Cardiac muscle cell (in vitro differentiated cells and primary cell): ENCODE measurements around the gene KCNMB1. TPM values are rescaled to one million over a fixed set of nuclear protein-coding genes. Genes with fewer than 3 reads are reported as not detected.

Experiments used
- DNase-seq, 2 donors: peaks; one replicate each; pipeline versions ENCODE4 v3.0.0 to v3.0.0-alpha.2; 2010 to 2017; ENCODE audit warnings: low read depth in 1 of 2, low spot score in 1 of 2
- H3K27ac ChIP-seq: fragments of 200-600 bp; sonication (generic); 2 replicates; pipeline ENCODE4 v1.5.1; 2016
- H3K27me3 ChIP-seq: fragments of 200-600 bp; sonication (generic); 2 replicates; pipeline ENCODE4 v1.6.0; 2016; ENCODE audit warnings: control low read depth
- H3K36me3 ChIP-seq: fragments of 200-600 bp; sonication (generic); 2 replicates; pipeline ENCODE4 v1.5.1; 2016; ENCODE audit warnings: control low read depth
- H3K4me1 ChIP-seq: fragments of 200-600 bp; sonication (generic); 2 replicates; pipeline ENCODE4 v1.8.1; 2017; ENCODE audit warnings: low read depth, mild to moderate bottlenecking, mixed run types
- H3K4me3 ChIP-seq: fragments of 200-600 bp; sonication (generic); 2 replicates; pipeline ENCODE4 v1.5.1; 2016; ENCODE audit warnings: mild to moderate bottlenecking
- H3K9me3 ChIP-seq: fragments of 200-600 bp; sonication (generic); 2 replicates; pipeline ENCODE4 v1.5.1; 2017; ENCODE audit warnings: low read depth, mild to moderate bottlenecking, control low read depth
- polyA plus RNA-seq: library from polyadenylated mRNA; unstranded; fragments of >200 nt; fragmentation: Nextera tagmentation; extraction: Ambion mirVana; gene quantifications from 2 replicates; pipeline ENCODE4 v1.2.1, GENCODE V29; 2016
- total RNA-seq: library from RNA; depleted of rRNA; stranded (reverse); fragments of >200 nt; gene quantifications from 2 replicates; pipeline ENCODE4 v1.2.3, GENCODE V29; 2016
- TF ChIP-seq, protein P1 (sequence below): IDR thresholded peaks from 2 replicates; pipeline ENCODE4 v1.5.1; 2012; ENCODE audit warnings: low read depth, mild to moderate bottlenecking, low read length

Gene KCNMB1
- total and polyA plus RNA-seq, 2 experiments from 2014 or later = 1.9 to 3.9 TPM

DNA sequence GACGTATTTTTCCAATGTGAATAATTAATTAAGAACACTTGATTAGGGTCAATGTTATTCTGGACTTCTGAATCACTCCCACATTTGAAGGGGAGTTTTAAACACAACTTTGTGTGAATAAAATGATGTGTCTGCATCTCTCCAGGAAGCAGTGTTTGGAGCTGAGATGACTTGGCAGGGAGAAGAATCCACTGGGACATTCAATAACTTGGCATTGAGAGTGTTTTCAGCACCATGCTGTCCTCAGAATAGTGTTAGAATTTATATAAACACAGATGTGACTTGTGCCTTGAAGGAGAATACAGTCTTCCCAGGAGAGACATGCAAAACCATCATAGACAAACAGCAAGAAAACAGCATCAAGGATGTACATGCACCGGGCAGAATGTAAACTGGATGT lies 32.7 kb upstream of the KCNMB1 start:
- H3K36me3 ChIP-seq = no peaks in the 10 kb centered on the region
- DNase-seq = no peak
- no peak overlapping the region for H3K4me3 ChIP-seq
- H3K9me3 ChIP-seq = no peaks in the 10 kb centered on the region
- no peak overlapping the region for H3K27ac ChIP-seq
- TF ChIP-seq, protein P1, sequence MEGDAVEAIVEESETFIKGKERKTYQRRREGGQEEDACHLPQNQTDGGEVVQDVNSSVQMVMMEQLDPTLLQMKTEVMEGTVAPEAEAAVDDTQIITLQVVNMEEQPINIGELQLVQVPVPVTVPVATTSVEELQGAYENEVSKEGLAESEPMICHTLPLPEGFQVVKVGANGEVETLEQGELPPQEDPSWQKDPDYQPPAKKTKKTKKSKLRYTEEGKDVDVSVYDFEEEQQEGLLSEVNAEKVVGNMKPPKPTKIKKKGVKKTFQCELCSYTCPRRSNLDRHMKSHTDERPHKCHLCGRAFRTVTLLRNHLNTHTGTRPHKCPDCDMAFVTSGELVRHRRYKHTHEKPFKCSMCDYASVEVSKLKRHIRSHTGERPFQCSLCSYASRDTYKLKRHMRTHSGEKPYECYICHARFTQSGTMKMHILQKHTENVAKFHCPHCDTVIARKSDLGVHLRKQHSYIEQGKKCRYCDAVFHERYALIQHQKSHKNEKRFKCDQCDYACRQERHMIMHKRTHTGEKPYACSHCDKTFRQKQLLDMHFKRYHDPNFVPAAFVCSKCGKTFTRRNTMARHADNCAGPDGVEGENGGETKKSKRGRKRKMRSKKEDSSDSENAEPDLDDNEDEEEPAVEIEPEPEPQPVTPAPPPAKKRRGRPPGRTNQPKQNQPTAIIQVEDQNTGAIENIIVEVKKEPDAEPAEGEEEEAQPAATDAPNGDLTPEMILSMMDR = no peak
- H3K27me3 ChIP-seq = peaks cover 7% of the 10 kb centered on the region
- H3K4me1 ChIP-seq = no peaks in the 10 kb centered on the region

DNA sequence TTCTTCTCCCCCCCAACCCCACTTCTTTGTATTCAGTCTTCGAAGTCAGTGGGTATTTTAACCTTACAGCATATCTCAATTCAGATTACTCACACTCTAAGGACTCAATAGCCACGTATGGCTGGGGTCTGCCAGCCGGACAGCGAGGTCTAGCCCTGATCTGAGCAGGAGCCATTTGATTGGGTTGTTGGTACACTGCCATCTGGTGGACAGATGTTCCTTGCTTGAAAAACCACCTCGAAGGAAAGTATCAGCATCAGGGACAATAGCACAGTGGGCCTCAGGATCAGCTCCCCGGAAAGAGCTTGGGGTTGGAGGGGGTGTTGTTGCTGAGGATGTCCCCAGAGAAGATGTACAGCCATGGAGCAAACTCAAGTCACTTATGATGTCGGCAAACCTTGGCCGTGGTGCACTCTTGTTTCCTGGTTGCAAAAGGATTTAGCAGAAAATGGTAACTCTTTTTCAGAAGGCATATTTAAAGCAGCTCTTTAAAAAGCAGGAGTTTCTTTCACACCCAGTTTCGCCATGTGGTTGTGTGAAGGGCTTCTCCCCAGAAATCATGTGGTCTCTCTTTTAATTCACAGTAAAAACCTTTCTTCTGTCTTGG lies 31.7 kb upstream of the KCNMB1 start:
- Histone ChIP-seq H3K27me3 (peaks cover 7% of the 10 kb centered on the region), H3K9me3 (no peaks in the 10 kb centered on the region), H3K4me3 (no peak overlapping the region), H3K36me3 (no peaks in the 10 kb centered on the region), H3K4me1 (no peaks in the 10 kb centered on the region), H3K27ac (no peak overlapping the region)
- TF ChIP-seq, protein P1 = peak; percentile 80
- peak; percentile 83 to 86 for DNase-seq

DNA sequence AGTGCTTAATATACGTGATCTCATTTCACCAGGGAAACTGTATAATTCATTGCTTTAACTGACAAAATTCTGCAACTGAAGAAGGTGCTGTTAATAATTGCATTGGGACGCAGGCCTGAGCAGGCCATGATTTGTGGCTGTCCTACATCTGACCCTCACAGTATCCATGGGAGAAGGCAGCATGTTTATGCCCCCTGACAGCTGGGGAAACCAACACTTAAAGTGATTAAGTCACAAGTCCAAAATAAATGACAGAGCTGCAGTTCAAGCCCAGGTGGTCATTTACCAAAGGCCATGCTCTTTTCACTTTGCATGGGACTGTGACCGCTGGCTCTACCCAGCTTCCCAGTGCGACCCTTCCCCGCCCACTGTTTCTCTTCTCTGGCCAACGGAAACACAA lies 30.5 kb upstream of the KCNMB1 start:
- DNase-seq = no peak
- H3K4me1 ChIP-seq = no peaks in the 10 kb centered on the region
- no peak overlapping the region for H3K27ac ChIP-seq
- no peaks in the 10 kb centered on the region for H3K9me3 ChIP-seq
- H3K27me3 ChIP-seq = peaks cover 7% of the 10 kb centered on the region
- H3K36me3 ChIP-seq = no peaks in the 10 kb centered on the region
- no peak overlapping the region for H3K4me3 ChIP-seq
- TF ChIP-seq, protein P1 = no peak

DNA sequence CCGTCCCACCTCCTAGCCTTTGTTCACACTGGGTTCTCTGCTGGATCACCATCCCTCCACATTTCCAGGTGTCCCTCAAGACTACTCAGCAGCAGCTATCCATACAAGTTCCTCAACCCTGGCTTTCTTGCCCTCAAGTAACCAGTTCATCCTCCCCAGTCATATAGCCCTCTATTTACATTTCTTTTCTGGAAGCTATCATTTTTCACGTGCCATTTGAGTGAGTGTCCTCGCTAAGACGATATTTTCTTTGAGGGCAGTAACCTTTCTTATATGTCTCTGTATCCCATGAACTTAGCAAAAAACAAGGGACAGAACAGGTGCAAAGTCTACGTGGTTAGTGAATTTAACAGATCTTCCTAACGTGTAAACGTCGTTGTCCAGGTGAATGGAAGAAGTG lies 29.6 kb upstream of the KCNMB1 start:
- Histone ChIP-seq H3K27me3 (peaks cover 7% of the 10 kb centered on the region), H3K4me3 (no peak overlapping the region), H3K4me1 (no peaks in the 10 kb centered on the region), H3K27ac (no peak overlapping the region), H3K36me3 (no peaks in the 10 kb centered on the region), H3K9me3 (no peaks in the 10 kb centered on the region)
- TF ChIP-seq, protein P1 = no peak
- no peak for DNase-seq

DNA sequence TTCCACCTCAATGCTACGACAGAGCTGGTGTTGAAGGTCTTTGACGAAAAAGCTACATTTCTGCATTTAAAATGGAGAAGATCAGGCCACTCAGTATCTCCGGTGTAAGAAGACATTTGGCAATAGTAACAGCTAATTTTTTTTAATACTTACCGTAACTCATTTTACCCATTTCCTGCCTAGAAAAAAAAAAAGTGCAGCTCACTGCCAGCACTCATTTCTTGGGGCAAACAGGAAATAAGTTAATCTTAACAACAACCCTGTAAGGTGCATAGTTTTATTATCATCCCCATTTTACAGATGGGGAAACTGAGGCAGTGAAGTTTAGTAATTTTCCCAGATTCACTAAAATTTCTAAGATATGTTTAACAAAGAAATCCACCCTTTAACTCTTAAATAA lies 27.4 kb upstream of the KCNMB1 start:
- no peaks in the 10 kb centered on the region for H3K27me3 ChIP-seq
- H3K4me3 ChIP-seq = no peak overlapping the region
- no peaks in the 10 kb centered on the region for H3K36me3 ChIP-seq
- no peak for DNase-seq
- no peak overlapping the region for H3K27ac ChIP-seq
- H3K4me1 ChIP-seq = no peaks in the 10 kb centered on the region
- TF ChIP-seq, protein P1 = no peak
- no peaks in the 10 kb centered on the region for H3K9me3 ChIP-seq
